ENCODE measurements around the gene SEC11A.

DNA sequence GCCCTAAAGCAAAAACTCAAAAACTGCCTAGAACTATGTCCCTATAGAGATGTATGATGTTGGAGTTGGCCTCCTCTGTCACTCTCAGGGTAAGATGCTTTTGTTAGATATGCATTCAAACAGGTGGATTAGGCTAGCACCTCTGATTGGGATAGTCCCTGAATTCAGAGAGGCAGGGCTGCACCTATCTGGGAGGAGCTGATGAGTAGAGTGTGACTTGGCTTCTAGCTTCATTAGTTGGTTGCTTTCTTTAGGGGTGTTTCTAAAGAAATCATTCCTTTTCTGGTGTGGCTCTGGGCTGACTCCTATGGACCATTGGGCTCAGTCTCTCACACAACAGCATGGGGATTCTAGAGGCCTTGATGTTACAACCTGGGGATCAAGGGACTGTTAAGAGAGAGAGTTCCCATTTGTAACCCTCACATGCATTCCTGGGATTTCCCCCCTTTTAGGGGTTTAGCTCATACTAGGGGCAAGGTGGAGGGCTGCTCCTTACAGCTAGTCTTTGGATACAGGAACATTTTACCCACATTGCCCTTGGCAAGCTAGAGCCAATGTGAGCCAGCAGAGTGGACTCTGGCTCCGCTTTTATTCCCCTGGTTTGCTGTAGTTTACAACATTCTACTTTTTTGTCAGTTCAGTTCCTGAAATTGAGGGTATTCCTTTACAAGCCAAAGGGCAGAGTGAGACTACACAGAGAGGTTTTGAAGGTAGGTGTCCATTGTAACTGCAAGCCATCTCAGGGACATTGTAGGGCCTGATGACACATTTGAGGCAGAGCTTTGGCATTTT lies 40.0 kb upstream of the SEC11A start:
- TF ChIP-seq SPI1 (IDR thresholded peaks at IDR 0.05; ENCODE audit: low read depth, low read length) (no peak), POLR2A (IDR thresholded peaks at IDR 0.05; ENCODE audit: low read depth, low read length) (no peak), TAF1 (IDR thresholded peaks at IDR 0.05; ENCODE audit: low read depth, low read length) (no peak), POU2F2 (IDR thresholded peaks at IDR 0.05; ENCODE audit: low read depth, low read length) (no peak), POLR2AphosphoS5 (IDR thresholded peaks at IDR 0.05; ENCODE audit: low read depth, low read length) (no peak)

Measured in GM12891 (cell line).